Smooth muscle cell (in vitro differentiated cells): ENCODE results near the gene F2. TPM values are rescaled to one million over a fixed set of nuclear protein-coding genes. Genes with fewer than 3 reads are reported as not detected.

Experiments
- DNase-seq: peaks from one replicate; lab custom pipeline; 2025; ENCODE audit not compliant: unreplicated experiment; lab: John Stamatoyannopoulos, UW
- H2AFZ ChIP-seq: fragments of 200-600 bp; sonication (generic); 2 replicates; pipeline ENCODE4 v1.6.0; 2016; ENCODE audit warnings: antibody characterized with exemption, low read depth, mild to moderate bottlenecking
- H3F3A ChIP-seq: fragments of 200-600 bp; sonication (generic); 2 replicates; pipeline ENCODE4 v1.6.0; 2017; ENCODE audit warnings: antibody characterized with exemption, low read depth
- H3K27ac ChIP-seq: fragments of 200-600 bp; sonication (generic); 2 replicates; pipeline ENCODE4 v1.5.1; 2016; ENCODE audit warnings: low read depth, mild to moderate bottlenecking
- H3K27me3 ChIP-seq: fragments of 200-600 bp; sonication (generic); 2 replicates; pipeline ENCODE4 v1.6.1; 2016; ENCODE audit warnings: low read depth, mild to moderate bottlenecking
- H3K36me3 ChIP-seq: fragments of 200-600 bp; sonication (generic); 2 replicates; pipeline ENCODE4 v1.5.1; 2016; ENCODE audit warnings: low read depth
- H3K4me1 ChIP-seq: fragments of 200-600 bp; sonication (generic); 2 replicates; pipeline ENCODE4 v1.5.1; 2016; ENCODE audit warnings: low read depth
- H3K4me2 ChIP-seq: fragments of 200-600 bp; sonication (generic); 2 replicates; pipeline ENCODE4 v1.6.0; 2016; ENCODE audit warnings: mild to moderate bottlenecking
- H3K4me3 ChIP-seq: fragments of 200-600 bp; sonication (generic); 2 replicates; pipeline ENCODE4 v1.5.1; 2016; ENCODE audit warnings: mild to moderate bottlenecking
- H3K79me2 ChIP-seq: fragments of 200-600 bp; sonication (generic); 2 replicates; pipeline ENCODE4 v1.6.0; 2016; ENCODE audit warnings: low read depth, mild to moderate bottlenecking
- H3K9ac ChIP-seq: fragments of 200-600 bp; sonication (generic); 2 replicates; pipeline ENCODE4 v1.6.0; 2016; ENCODE audit warnings: low read depth
- H3K9me3 ChIP-seq: fragments of 200-600 bp; sonication (generic); replicated peaks from 2 replicates; pipeline ENCODE4 v1.5.1; 2016; ENCODE audit warnings: low read depth
- H4K20me1 ChIP-seq: fragments of 200-600 bp; sonication (generic); 2 replicates; pipeline ENCODE4 v1.6.0; 2016; ENCODE audit warnings: low read depth
- WGBS: methylation state at CpG from one replicate; pipeline ENCODE4 v1.1.7; 2016; ENCODE audit warnings: low lambda C conversion rate; 5-methylcytosine and 5-hydroxymethylcytosine counted together
- polyA plus RNA-seq: library from polyadenylated mRNA; unstranded; fragments of >200 nt; fragmentation: Nextera tagmentation; extraction: Ambion mirVana; gene quantifications from 2 replicates; pipeline ENCODE4 v1.2.1, GENCODE V29; 2016
- total RNA-seq: library from RNA; depleted of rRNA; stranded (reverse); fragments of >200 nt; gene quantifications from 2 replicates; pipeline ENCODE4 v1.2.3, GENCODE V29; 2014
- TF ChIP-seq, protein P1 (sequence below): fragments of 200-600 bp; sonication (generic); IDR thresholded peaks from 2 replicates; pipeline ENCODE4 v1.5.1; 2017; ENCODE audit warnings: borderline replicate concordance, mild to moderate bottlenecking, antibody characterized with exemption; ENCODE audit not compliant: insufficient read depth, poor library complexity, severe bottlenecking

Gene F2
- total and polyA plus RNA-seq, 2 experiments from 2014 or later = 0.21 to 0.27 TPM

- 45% methylated on average over 3 of the region's 3 CpGs for WGBS
- H3K4me3 ChIP-seq = no peak overlapping the region
- no peak overlapping the region for H3K9ac ChIP-seq
- TF ChIP-seq, protein P1, sequence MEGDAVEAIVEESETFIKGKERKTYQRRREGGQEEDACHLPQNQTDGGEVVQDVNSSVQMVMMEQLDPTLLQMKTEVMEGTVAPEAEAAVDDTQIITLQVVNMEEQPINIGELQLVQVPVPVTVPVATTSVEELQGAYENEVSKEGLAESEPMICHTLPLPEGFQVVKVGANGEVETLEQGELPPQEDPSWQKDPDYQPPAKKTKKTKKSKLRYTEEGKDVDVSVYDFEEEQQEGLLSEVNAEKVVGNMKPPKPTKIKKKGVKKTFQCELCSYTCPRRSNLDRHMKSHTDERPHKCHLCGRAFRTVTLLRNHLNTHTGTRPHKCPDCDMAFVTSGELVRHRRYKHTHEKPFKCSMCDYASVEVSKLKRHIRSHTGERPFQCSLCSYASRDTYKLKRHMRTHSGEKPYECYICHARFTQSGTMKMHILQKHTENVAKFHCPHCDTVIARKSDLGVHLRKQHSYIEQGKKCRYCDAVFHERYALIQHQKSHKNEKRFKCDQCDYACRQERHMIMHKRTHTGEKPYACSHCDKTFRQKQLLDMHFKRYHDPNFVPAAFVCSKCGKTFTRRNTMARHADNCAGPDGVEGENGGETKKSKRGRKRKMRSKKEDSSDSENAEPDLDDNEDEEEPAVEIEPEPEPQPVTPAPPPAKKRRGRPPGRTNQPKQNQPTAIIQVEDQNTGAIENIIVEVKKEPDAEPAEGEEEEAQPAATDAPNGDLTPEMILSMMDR = no peak
- peaks cover 14% of the 10 kb centered on the region for H4K20me1 ChIP-seq
- H3K79me2 ChIP-seq = peaks cover 37% of the 10 kb centered on the region
- no peak overlapping the region for H2AFZ ChIP-seq
- peak overlapping the region; percentile 11 for H3K4me2 ChIP-seq
- H3K36me3 ChIP-seq = no peaks in the 10 kb centered on the region
- H3K27ac ChIP-seq = peak overlapping the region; percentile 96
- no peak for DNase-seq
- H3F3A ChIP-seq = peaks cover 8% of the 10 kb centered on the region
- no peaks in the 10 kb centered on the region for H3K27me3 ChIP-seq
- H3K9me3 ChIP-seq = no peaks in the 10 kb centered on the region
- peaks cover 8% of the 10 kb centered on the region for H3K4me1 ChIP-seq
Observed at GRCh38 chr11:46697303-46697702, 21.7 kb upstream of the F2 start.

DNA sequence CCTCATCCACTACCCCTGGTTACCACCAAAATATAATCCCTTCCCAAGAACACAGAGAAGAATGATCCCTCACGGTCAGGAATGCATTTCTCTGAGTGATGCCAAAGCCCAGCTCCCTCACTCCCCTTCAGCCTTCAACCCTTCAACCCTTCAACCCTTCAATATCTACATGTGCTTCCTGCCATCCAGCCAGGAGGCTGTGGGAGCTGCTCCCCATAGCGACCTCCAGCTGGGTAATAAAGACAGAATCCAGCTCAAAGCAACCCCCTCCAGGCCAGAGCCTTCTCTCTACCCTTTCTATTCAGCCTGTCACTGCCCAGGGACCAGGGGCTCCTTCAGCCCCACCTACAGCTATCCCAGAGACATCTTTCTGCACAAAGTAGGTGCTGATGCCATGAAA, 21.3 kb upstream of the F2 start:
- H3K36me3 ChIP-seq = no peaks in the 10 kb centered on the region
- 57% methylated on average over 2 of the region's 2 CpGs for WGBS
- no peak for DNase-seq
- H3F3A ChIP-seq = peaks cover 8% of the 10 kb centered on the region
- no peaks in the 10 kb centered on the region for H3K27me3 ChIP-seq
- TF ChIP-seq, protein P1 = no peak
- H4K20me1 ChIP-seq = peaks cover 14% of the 10 kb centered on the region
- H3K4me1 ChIP-seq = peaks cover 8% of the 10 kb centered on the region
- H3K9ac ChIP-seq = no peak overlapping the region
- H3K4me3 ChIP-seq = no peak overlapping the region
- peak overlapping the region; percentile 96 for H3K27ac ChIP-seq
- peak overlapping the region; percentile 11 for H3K4me2 ChIP-seq
- H3K9me3 ChIP-seq = no peaks in the 10 kb centered on the region
- H3K79me2 ChIP-seq = peaks cover 41% of the 10 kb centered on the region
- H2AFZ ChIP-seq = no peak overlapping the region

DNA sequence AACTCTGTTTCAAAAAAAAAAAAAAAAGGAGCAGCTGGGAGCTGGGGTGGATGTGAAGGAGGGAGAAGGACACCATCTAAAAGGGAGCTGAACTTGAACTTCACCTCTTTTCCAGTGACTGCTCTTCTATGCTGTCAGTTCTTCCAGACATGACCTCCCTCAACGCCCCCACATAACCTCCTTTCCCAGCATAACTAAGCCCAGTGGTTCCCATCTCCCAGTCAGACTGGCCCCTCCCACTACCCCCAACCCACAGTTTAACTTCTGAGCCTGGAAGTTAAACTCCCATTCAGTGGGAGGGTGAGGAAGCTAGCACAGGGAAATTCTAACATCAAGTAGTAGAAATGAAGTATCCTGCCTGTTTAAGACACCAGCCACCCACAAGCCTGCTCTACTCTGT, 20.4 kb upstream of the F2 start:
- DNase-seq = no peak
- Histone ChIP-seq H4K20me1 (peaks cover 11% of the 10 kb centered on the region), H3K79me2 (peaks cover 44% of the 10 kb centered on the region), H3K4me2 (peak overlapping the region; percentile 100), H2AFZ (no peak overlapping the region), H3K27ac (peak overlapping the region; percentile 96), H3K4me3 (peak overlapping the region; percentile 73), H3K9ac (no peak overlapping the region), H3K36me3 (peaks cover 6% of the 10 kb centered on the region), H3F3A (peaks cover 8% of the 10 kb centered on the region), H3K9me3 (no peaks in the 10 kb centered on the region), H3K27me3 (no peaks in the 10 kb centered on the region), H3K4me1 (peaks cover 8% of the 10 kb centered on the region)
- TF ChIP-seq, protein P1 = no peak
- WGBS = 67% methylated on average over 1 of the region's 1 CpG

DNA sequence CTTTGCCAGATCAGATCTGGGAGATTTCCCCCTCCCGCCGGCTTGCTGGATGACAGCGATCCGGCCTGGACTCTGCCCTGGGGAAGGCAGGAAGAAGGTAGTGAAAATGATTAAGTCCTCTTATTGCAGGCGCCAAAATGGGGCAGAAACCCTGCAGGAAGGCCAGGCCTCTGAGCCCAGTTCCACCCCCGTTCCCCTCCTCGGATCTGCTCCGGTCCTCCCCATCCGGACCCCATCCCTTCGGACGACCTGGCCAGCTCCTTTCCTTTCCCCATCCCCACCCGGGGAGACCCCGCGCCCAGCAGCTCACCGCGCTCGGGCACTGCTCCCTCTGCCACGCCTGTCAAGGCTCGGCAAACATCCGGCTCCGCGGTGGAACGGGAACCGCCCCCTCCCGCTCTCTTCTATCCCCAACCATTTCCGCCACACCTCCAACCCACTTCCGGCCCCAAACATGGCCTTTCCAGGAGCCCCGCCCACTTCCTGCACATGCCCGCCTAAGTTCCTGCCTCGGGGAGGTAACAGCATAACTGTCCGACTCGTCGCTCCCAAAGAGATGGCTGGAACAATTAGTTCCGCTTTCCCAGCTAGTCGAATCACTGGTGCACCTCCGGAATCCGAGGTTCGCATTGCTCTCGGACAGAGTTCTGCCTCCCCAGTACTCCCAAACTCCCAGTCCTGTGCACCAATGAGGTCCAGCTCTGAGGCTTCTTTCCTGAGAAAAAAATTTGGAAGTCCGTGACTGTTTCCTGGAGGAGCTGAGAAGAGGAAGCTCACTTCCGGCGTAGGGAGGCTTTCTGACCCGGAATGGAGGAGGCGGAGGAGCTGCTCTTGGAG, 18.6 kb upstream of the F2 start, which contains the start of the genes ARHGAP1 and ZNF408:
Gene ARHGAP1 (minus strand): TSS at position 379 of the 837 bp plus-strand sequence. CDS start 4,512 bp downstream, outside the sequence.
Gene ZNF408 (plus strand): TSS at position 791 of the 837 bp plus-strand sequence. CDS start 17 bp downstream, at position 808.
- peak within 1 kb of the TSS; percentile 96 for H3K27ac ChIP-seq
- H4K20me1 ChIP-seq = peaks cover 10% of the 10 kb centered on the region
- 1% methylated on average over 28 of the region's 44 CpGs for WGBS
- H3K4me2 ChIP-seq = peak within 1 kb of the TSS; percentile 100
- H3K9me3 ChIP-seq = no peaks in the 10 kb centered on the region
- H3K9ac ChIP-seq = peak within 1 kb of the TSS; percentile 92
- peaks cover 8% of the 10 kb centered on the region for H3K4me1 ChIP-seq
- peaks cover 6% of the 10 kb centered on the region for H3K36me3 ChIP-seq
- DNase-seq = peak; percentile 89
- peaks cover 44% of the 10 kb centered on the region for H3K79me2 ChIP-seq
- peak within 1 kb of the TSS; percentile 73 for H3K4me3 ChIP-seq
- H3K27me3 ChIP-seq = no peaks in the 10 kb centered on the region
- TF ChIP-seq, protein P1 = no peak
- peak within 1 kb of the TSS; percentile 96 for H2AFZ ChIP-seq
- H3F3A ChIP-seq = peaks cover 8% of the 10 kb centered on the region
